KMS-11 (cell line): Measurements from ENCODE around the gene RNF19B.
"Not testable (repeated sequence)": the region's sequence is repeated elsewhere in the genome, so short reads cannot be mapped to it uniquely, and the experiment has no call there.

Experiments used
- H2AFZ ChIP-seq: fragments of 200-600 bp; sonication (generic); 2 replicates; pipeline ENCODE4 v1.6.1; 2016; ENCODE audit warnings: antibody characterized with exemption, mixed run types, low read depth
- H3K27ac ChIP-seq: fragments of 200-600 bp; sonication (generic); 2 replicates; pipeline ENCODE4 v1.6.1; 2016; ENCODE audit warnings: mild to moderate bottlenecking, mixed run types
- H3K27me3 ChIP-seq: fragments of 200-600 bp; sonication (generic); 2 replicates; pipeline ENCODE4 v1.6.1; 2017; ENCODE audit warnings: mild to moderate bottlenecking, low read depth, mixed run types, moderate library complexity; ENCODE audit not compliant: insufficient read depth
- H3K36me3 ChIP-seq: fragments of 200-600 bp; sonication (generic); 2 replicates; pipeline ENCODE4 v1.6.1; 2017; ENCODE audit warnings: mild to moderate bottlenecking, mixed run types; ENCODE audit not compliant: insufficient read depth
- H3K4me1 ChIP-seq: fragments of 200-600 bp; sonication (generic); 2 replicates; pipeline ENCODE4 v1.6.1; 2016; ENCODE audit warnings: mild to moderate bottlenecking, low read depth, mixed run types; ENCODE audit not compliant: poor library complexity, severe bottlenecking
- H3K4me2 ChIP-seq: fragments of 200-600 bp; sonication (generic); 2 replicates; pipeline ENCODE4 v1.7.0; 2016; ENCODE audit warnings: mild to moderate bottlenecking, mixed run types
- H3K4me3 ChIP-seq: fragments of 200-600 bp; sonication (generic); IDR thresholded peaks from 2 replicates; pipeline ENCODE4 v1.6.1; 2017; ENCODE audit warnings: low read depth, low read length, mixed read lengths; ENCODE audit not compliant: insufficient read depth
- H3K79me2 ChIP-seq: fragments of 200-600 bp; sonication (generic); 2 replicates; pipeline ENCODE4 v1.6.1; 2016; ENCODE audit warnings: low read depth, mixed run types; ENCODE audit not compliant: insufficient read depth
- H3K9ac ChIP-seq: fragments of 200-600 bp; sonication (generic); 2 replicates; pipeline ENCODE4 v1.6.1; 2016; ENCODE audit warnings: mild to moderate bottlenecking, mixed run types
- H4K20me1 ChIP-seq: fragments of 200-600 bp; sonication (generic); 2 replicates; pipeline ENCODE4 v1.6.1; 2016; ENCODE audit warnings: mild to moderate bottlenecking, mixed run types; ENCODE audit not compliant: insufficient read depth
- CTCF ChIP-seq: fragments of 200-600 bp; sonication (generic); conservative IDR thresholded peaks from 2 replicates; pipeline ENCODE4 v1.6.1; 2017; ENCODE audit warnings: low read depth, mild to moderate bottlenecking, antibody characterized with exemption, low read length, moderate library complexity, mixed read lengths

Gene RNF19B

GRCh38 chr1:32997381-32997891 is 32.8 kb upstream of the RNF19B start:
- no peak overlapping the region for H3K9ac ChIP-seq
- no peak overlapping the region for H2AFZ ChIP-seq
- no peak overlapping the region for H3K27ac ChIP-seq
- H3K4me1 ChIP-seq: peaks cover 56% of the 10 kb centered on the region
- no peaks in the 10 kb centered on the region for H3K27me3 ChIP-seq
- no peaks in the 10 kb centered on the region for H3K36me3 ChIP-seq
- H4K20me1 ChIP-seq: no peaks in the 10 kb centered on the region
- TF ChIP-seq CTCF: no peak
- no peak overlapping the region for H3K4me2 ChIP-seq
- no peaks in the 10 kb centered on the region for H3K79me2 ChIP-seq
- no peak overlapping the region for H3K4me3 ChIP-seq

DNA sequence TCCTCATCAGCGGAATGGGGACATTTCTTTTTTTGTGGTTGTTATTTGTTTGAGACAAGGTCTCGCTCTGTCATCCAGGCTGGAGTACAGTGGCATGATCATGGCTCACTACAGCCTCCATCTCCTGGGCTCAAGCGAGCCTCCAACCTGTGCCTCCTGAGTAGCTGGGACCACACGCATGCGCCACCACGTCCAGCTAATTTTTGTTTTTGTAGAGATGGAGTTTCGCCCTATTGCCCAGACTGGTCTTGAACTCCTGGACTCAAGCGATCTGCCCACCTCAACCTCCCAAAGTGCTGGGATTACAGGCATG is 28.7 kb upstream of the RNF19B start:
- not testable (repeated sequence) for H3K4me3 ChIP-seq, H4K20me1 ChIP-seq, H3K79me2 ChIP-seq, H2AFZ ChIP-seq, H3K36me3 ChIP-seq, H3K27me3 ChIP-seq, H3K9ac ChIP-seq
- Histone ChIP-seq H3K27ac (peak overlapping the region; percentile 52), H3K4me2 (peak overlapping the region; percentile 96), H3K4me1 (peaks cover 85% of the 10 kb centered on the region)

GRCh38 chr1:32992489-32993323 is 28.1 kb upstream of the RNF19B start:
- Histone ChIP-seq H2AFZ (no peak overlapping the region), H3K4me3 (peak overlapping the region; percentile 55), H3K27me3 (no peaks in the 10 kb centered on the region), H3K79me2 (no peaks in the 10 kb centered on the region), H3K27ac (peak overlapping the region; percentile 52), H3K4me2 (peak overlapping the region; percentile 96), H3K4me1 (peaks cover 91% of the 10 kb centered on the region), H3K9ac (peak overlapping the region; percentile 3; the same call in 1 of the 2 replicates), H4K20me1 (no peaks in the 10 kb centered on the region), H3K36me3 (no peaks in the 10 kb centered on the region)
- TF ChIP-seq CTCF: peak; percentile 41

- Histone ChIP-seq H3K4me3 (peak overlapping the region; percentile 55), H2AFZ (no peak overlapping the region), H3K36me3 (no peaks in the 10 kb centered on the region), H3K4me1 (peaks cover 97% of the 10 kb centered on the region), H4K20me1 (no peaks in the 10 kb centered on the region), H3K27me3 (no peaks in the 10 kb centered on the region), H3K4me2 (peak overlapping the region; percentile 54), H3K9ac (peak overlapping the region; percentile 3; the same call in 1 of the 2 replicates), H3K27ac (peak overlapping the region; percentile 52), H3K79me2 (no peaks in the 10 kb centered on the region)
- no peak for TF ChIP-seq CTCF
Observed at GRCh38 chr1:32991819-32992488, 27.3 kb upstream of the RNF19B start.

DNA sequence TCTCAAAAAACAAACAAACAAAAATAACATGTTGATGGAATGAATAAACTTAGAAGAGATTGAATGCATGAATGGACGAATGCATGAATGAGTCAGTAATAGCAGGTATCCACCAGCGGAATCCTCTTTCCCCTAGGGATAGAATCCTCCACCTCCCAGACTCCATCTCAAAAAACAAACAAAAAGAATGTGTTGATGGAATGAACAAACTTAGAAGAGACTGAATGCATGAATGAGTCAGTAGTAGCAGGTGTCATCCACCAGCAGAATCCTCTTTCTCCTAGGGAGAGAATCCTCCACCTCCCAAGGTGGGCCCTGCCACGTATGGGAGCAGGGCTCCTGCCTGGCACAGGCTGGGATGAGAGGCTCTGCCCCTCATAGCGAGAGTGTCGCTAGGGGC is 26.8 kb upstream of the RNF19B start:
- peak overlapping the region; percentile 55 for H3K4me3 ChIP-seq
- H3K27ac ChIP-seq: peak overlapping the region; percentile 52
- no peaks in the 10 kb centered on the region for H3K79me2 ChIP-seq

More for the DNA sequence above, 26.8 kb upstream of the RNF19B start:
- no peak for TF ChIP-seq CTCF
- Histone ChIP-seq H3K36me3 (no peaks in the 10 kb centered on the region), H2AFZ (no peak overlapping the region), H3K4me1 (peaks cover 98% of the 10 kb centered on the region), H3K4me2 (peak overlapping the region; percentile 54), H3K9ac (peak overlapping the region; percentile 3; the same call in 1 of the 2 replicates), H3K27me3 (no peaks in the 10 kb centered on the region), H4K20me1 (no peaks in the 10 kb centered on the region)
